IPS DF 4.7 (cell line): ENCODE data around the gene CD8A.

ENCODE experiments used
- DNase-seq: peaks from one replicate; pipeline ENCODE4 v3.0.0-alpha.2; 2013; ENCODE audit warnings: low spot score; ENCODE audit errors: extremely low read depth

Gene CD8A

DNA sequence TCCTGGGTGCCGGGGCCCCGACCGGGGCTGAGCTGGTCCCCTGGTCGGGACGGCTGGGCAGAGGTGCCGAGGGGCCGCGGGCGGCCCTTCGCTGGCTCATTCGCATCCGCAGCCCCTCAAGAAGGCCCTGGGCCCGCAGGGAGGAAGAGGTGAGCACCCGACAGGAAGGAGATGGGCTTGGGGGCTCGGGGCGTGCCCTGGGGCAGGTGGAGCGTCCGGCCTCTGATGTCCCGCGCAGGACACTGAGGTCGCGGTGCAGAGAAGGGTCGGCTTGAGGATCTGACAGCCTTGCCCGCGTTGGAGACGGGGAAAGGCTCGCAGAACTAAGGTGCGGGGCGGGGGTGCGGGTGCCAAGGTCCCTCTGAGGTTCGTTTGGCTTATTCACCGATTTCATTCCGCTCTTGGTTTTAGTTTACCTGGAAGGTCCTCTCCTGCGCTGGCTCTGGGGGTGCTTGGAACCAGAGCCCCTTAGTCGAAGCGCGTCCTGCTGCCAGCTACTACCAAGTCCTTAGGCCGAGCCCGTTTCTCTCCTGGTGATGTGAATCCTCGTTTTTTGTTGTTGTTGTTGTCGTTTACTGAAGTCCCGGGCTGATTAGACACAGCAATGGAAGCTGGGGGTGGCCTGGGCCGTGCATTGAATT, 18.9 kb upstream of the CD8A start:
- no peak for DNase-seq

DNA sequence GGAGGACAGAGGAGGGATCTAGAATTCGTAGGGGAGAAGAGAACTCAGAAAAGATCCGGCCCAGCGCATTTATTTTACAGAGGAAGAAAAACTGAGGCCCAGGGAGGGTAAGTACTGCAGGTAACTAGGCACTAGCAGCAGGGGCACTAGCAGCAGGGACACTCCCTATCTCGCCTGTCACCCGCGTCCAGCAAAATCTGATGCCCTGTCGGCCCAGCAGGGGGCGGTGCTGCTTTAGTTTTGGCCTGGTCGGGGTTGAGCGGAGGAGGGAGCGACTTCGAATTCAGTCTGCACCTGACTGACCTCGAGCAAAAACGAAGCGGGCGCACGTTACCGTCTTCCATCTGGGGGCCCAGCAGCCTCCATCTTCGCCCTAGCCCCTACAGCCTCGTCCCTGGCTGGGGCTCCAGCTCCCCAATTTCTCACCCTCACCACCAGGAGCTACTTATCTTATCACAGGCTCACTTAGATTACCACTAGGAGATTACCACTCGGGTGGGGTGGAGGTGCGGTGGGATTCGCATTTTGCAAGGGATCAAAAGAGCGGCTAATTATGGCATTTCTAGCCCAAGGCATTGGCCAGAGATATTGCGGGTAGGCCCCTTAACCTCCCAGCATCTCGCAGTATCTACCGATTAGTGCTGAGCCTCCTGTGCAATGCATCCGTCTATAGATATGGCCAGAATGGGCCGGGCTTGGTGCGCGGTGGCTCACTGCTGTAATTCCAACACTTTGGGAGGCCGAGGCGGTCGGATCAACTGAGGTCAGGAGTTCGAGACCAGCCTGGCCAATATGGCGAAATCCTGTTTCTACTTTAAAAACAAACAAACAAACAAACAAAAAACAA, 17.8 kb upstream of the CD8A start:
- DNase-seq = peak; percentile 69

- DNase-seq = no peak
Measured at GRCh38 chr2:86807468-86808275, 17.0 kb upstream of the CD8A start.

- DNase-seq = no peak
Measured at GRCh38 chr2:86807133-86807467, 16.4 kb upstream of the CD8A start.

- DNase-seq = no peak
Measured at GRCh38 chr2:86806059-86806857, 15.5 kb upstream of the CD8A start.

DNA sequence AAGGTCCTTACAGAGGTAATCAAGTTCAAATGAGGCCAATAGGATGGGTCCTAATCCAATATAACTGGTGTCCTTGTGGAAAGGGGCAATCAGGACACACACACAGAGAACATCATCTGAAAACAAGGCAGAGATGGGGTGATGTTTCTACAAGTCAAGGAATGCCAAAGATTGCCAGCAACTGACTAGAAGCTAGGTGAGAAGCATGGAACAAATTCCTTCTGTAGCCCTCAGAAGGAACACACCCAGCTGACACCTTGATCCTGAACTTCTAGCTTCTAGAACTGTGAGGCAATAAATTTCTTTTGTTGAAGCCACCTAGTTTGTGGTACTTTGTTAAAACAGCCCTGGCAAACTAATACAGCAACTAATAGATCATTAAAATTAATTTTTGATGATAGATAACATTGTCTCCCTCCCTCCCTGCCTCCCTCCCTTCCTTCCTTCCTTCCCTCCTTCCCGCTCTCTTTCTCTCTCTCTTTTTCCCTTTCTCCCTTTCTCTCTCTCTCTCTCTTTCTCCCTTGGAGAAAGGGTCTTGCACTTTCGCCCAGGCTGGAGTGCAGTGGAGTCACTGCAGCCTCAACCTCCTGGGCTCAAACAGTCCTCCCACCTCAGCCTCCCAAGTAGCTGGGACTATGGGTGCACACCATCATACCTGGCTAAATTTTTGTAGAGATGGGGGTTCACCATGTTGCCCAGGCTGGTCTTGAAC, 10.3 kb upstream of the CD8A start:
- DNase-seq = no peak

DNA sequence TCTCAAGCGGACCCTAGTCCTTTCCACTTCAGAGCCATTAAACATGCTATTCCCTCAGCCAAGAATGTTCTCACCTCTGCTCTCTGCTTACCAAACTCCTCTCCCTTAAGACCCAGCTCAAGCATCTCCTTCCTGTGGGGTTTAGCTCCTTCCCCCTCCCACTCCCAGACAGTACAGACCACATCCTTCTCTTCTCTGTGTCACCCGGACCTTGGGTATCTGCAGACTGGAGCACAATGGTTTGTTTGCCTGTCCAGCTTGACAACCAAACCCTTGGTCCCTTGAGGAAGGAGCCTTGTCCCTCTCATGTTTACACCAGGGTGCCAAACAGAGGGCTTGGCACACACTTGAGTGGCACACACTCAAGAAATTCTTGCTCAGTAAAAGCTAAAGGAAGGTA, 4.1 kb upstream of the CD8A start:
- DNase-seq = no peak

- DNase-seq = no peak
Measured at GRCh38 chr2:86793752-86794151, 3.0 kb upstream of the CD8A start.

GRCh38 chr2:86791573-86791972, 860 bp upstream of the CD8A start:
- no peak for DNase-seq

GRCh38 chr2:86790134-86790675, 508 bp downstream of the CD8A start:
- DNase-seq = no peak

GRCh38 chr2:86789687-86790133, 1.0 kb downstream of the CD8A start:
- no peak for DNase-seq

GRCh38 chr2:86788881-86789686, 1.6 kb downstream of the CD8A start:
- DNase-seq = no peak

DNA sequence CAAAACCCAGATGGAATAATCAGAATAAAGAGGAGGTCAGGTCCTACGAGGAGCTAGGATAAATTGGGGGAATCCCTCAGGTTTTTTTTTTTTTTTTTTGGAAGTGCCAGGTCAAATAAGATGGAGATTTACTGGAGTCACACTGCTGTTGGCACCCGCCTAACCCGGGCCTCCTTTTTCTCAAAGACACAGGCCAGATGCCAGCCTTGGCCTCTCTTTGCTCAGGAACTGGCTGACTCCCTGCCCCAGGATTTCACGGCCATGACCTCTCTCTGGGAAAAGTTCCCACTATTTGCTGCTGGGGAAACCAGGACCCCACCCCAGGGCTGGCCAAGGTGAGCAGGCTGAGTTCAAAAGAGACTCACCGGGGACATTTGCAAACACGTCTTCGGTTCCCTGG, 2.5 kb downstream of the CD8A start:
- DNase-seq = no peak

DNA sequence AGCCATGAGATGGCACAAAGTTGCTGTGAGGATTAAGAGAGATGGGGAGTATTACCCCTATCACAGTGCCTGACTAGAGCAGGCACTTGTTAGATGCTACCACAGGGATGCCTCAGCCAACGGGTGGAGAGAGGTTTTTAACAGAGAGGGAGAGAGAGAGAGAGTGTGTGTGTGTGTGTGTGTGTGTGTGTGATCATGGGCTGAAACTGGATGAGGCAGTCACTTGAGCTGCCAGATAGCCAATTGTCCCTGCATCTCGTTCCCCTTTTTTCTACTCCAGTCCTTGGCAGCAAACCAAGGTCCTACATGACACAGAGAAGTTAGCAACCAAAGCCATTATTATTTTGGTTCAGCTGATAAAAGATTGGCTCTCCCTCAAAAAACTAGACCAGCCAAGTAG, 3.0 kb downstream of the CD8A start:
- DNase-seq = no peak

- no peak for DNase-seq
Measured at GRCh38 chr2:86786001-86786536, 4.6 kb downstream of the CD8A start.

DNA sequence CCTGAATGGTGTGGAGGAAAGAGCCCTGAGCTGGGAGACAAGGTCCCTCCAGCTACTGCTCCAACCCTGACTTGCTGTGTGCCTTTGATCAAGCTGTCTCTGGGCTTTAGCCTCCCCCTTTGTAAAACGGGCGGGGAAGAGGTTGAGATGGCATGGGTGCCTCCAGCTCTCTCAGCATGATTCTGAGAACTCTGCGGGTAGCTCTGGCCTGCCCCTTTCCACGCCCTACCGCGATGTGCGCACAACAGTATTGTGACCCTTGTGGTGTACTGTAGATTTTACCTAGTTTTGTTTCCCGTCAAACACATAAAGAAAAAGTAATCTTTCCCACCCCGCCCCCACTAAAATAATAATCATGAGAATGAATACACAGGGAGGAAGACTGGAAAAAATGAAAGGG, 5.3 kb downstream of the CD8A start:
- no peak for DNase-seq

- no peak for DNase-seq
Measured at GRCh38 chr2:86783615-86784339, 6.9 kb downstream of the CD8A start.

DNA sequence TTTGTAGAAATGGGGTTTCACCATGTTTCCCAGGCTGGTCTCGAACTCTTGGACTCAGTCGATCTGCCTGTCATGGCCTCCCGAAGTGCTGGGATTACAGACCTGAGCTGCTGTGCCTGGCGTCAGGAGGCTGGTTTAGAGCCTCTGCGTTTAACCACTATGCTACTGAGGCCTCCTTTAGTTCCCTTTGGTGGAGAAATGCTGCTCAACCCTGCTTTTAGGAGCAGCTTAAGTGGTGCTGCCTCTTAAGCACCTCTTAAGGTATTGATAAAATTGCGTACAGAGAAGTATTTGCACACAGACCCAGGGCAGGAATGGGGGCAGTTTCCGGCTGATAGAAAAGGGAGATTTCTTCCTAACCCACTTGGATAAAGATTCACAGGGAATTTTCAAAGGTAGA, 8.0 kb downstream of the CD8A start:
- no peak for DNase-seq

DNA sequence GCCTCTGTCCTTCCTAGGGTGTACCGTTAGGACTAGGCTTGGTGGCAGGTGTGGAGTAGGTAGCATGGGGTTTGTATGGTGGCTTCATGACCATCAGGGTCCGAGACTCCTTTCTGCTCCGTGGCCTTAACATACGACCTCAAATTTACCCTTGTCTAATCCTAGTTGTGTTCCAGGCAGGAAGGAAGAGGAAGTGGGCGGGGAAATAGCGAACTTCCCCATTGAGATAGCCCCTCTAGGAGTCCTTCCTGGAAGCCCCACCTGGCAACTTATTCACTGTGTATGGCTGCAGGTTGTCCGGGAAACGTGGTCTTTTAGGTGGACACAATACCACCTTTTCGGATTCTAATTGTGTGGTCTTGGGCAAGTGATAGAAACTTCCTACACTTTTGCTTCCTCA, 9.3 kb downstream of the CD8A start:
- DNase-seq = no peak
